Left cardiac atrium (tissue), 4 donors: ENCODE results near the gene DIS3L2. TPM values are rescaled to one million over a fixed set of nuclear protein-coding genes. Genes with fewer than 3 reads are reported as not detected.
A peak's percentile ranks its signal among the peaks of the same experiment; 100 is the strongest.
"Not testable (repeated sequence)": the region's sequence is repeated elsewhere in the genome, so short reads cannot be mapped to it uniquely, and the experiment has no call there.

Experiments used
- ATAC-seq, 2 donors: fragments of 200-7000 bp; cut with Tn5 transposase; one replicate each; pipeline ENCODE4 v1.9.1; 2020; ENCODE audit warnings: mild to moderate bottlenecking in 2 of 2, moderate library complexity in 2 of 2
- DNase-seq: peaks from one replicate; pipeline ENCODE4 v3.0.0-alpha.2; 2020
- intact Hi-C, 2 donors: fragments of 100-400 bp; cut with DNase I; formaldehyde crosslinking; loops; one replicate each; pipeline versions ENCODE4 v1.14.1 to v1.15.1; 2022 to 2023
- total RNA-seq, 2 donors: library from RNA; stranded (reverse); fragmentation: NEBNext Ultra II Directional; extraction: Animal tissue kit (Norgen Biotek cat#: 25700); gene quantifications; one replicate each; pipeline ENCODE4 v1.2.1, GENCODE V29; 2021
- donor health status: DM: no; HTN: yes; CAD: no.
- donor health status: DM: no; HTN: yes; CAD: no; lungs with severe emphysema.
- donor health status: DM: yes; HTN: yes; CAD: no.
- donor health status: Dilated cardiomyopathy.

DIS3L2 gene
- total RNA-seq, 2 donors from 2014 or later: 17.6 to 18.6 TPM

DNA sequence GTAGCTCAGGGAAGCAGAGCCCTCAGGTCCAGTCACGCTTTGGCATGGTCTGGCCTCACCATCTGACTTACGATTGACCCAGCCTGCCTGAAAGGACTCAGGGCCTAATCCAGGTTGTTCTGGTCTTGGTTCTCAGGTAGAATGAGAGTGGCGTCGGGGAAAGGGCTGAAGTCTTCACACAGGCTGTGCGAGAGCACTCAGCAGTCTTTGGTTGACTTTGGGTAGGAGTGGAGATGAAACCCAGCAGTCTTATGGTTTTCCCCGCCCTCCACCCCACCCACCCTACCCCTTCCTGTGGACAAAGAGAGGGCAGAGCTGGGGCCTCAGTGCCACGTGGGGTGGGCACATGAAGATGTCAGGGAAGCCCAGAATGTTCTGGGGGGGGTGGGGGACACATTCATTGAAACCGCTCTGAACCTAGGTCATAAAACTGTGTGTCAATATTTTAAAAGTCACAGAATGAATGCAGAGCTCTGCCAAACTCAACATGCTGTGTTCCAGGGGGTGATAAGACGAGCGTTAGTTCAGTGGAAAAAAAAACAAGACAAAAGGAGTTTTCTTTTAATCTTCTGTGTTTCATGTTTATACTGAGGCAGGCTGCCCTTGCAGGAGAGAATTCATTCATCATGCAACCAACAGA is 358.4 kb downstream of the DIS3L2 start:
- intact Hi-C loops: loop anchor here in 1 of 2 donors (5.0 kb wide), 1 partner anchor 393 kb away; the partner anchor contains the start of gene NPPC
- peak in 1 of 2 donors; percentile 38 for ATAC-seq
- peak; percentile 62 for DNase-seq

DNA sequence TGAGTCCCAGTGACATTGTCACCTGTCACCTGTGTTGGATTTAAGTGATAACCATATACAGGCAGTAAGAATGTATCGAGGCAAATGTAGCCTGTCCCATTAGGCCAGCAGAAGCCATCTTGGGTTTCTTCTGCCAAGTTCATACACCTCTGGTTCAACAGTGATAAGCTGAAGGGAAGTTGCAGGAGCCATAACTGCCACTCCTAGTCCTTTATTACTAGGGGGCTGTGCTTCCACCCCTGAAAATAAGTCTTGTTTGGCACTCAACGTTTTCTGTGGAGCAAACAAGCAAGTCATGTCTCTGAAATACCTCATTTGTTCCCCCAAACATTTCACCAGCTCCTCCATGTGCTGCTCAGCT is 358.9 kb downstream of the DIS3L2 start:
- DNase-seq: no peak
- ATAC-seq: peak in 1 of 2 donors; percentile 9
- intact Hi-C loops: loop anchor here in 1 of 2 donors (5.0 kb wide), 1 partner anchor 393 kb away; the partner anchor contains the start of gene NPPC

GRCh38 chr2:232321156-232321816 is 359.8 kb downstream of the DIS3L2 start:
- ATAC-seq (no peak), DNase-seq (peak; percentile 32)
- intact Hi-C loops: loop anchor here in 1 of 2 donors (5.0 kb wide), 1 partner anchor 394 kb away; the partner anchor contains the start of gene NPPC

DNA sequence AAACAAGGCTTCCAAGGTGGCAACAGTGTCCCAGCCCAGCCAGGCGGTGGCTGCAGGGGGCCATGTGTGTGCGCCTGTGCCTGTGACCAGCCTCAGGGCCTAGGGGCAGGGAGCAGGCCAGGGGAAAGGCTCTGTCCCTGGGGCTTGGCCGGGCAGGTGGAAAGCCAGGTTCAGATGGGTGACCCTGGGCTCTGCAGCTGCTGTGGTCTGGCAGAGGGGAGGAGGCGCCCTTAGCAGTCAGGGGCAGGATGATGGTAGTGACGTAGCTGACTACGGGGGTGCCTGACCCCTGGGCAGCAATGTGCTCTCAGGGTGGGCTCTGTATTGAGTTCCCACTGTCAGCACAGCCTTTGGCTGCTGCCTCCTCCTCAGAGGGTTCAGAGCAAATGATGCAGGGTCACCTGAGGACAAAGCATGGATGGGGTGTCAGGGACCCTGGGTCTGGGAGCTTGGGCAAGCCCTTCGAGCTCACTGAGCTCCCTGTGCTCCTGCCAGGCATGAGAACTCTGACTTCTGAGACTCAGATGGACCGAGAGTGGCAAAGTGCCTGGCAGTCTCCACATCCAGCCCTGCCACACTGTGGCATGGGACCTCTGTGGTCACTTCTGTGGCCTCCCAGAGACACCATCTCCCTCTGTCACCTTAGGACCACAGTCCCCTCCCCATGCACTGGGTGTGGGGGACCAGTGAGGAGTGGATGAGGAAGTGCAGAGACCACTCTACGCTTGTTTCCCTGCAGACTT is 360.5 kb downstream of the DIS3L2 start:
- no peak for ATAC-seq
- peak; percentile 7 for DNase-seq
- intact Hi-C loops: loop anchor here in 1 of 2 donors (5.0 kb wide), 1 partner anchor 395 kb away; the partner anchor contains the start of gene NPPC

- no peak for ATAC-seq
- intact Hi-C loops: loop anchor here in 1 of 2 donors (5.0 kb wide), 1 partner anchor 395 kb away; the partner anchor contains the start of gene NPPC
- DNase-seq: peak; percentile 1
Measured at GRCh38 chr2:232322560-232323327, 361.2 kb downstream of the DIS3L2 start.

DNA sequence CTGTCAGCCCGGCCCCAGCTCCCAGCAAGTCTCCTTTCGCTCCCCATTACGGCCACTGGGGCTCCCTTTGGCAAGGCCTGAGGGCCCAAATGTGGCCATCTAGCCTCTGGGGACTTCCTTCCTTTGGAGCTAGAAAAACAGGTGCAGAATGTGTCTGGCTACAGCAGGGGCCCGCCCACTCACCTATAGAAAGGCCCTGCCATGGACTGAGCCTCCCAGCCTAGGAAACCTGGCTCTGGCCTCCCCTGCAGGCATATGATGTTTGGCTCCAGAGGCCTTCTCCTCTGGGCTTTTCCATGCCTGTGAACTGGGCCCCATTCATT is 361.8 kb downstream of the DIS3L2 start:
- no peak for DNase-seq
- ATAC-seq: no peak
- intact Hi-C loops: loop anchor here in 1 of 2 donors (5.0 kb wide), 1 partner anchor 396 kb away; the partner anchor contains the start of gene NPPC

DNA sequence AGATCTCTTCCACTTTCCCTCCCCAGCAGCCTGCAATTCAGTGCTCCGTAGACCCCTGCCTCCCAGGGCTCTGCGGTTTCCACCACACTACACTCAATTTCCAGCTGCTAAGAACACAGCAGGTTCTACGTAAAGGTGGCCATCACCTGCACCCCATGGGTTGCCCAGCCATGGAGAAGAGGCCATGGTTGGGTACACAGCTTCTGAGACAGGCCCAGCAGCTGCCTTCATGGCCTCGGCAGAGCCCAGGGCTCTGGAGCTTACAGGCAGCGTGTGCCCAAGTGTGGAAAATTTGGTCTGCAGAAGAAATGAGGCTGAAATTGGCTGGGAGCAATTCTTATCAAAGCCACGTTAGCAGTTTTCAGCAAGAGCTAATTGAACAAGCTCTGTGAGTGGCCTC is 362.5 kb downstream of the DIS3L2 start:
- intact Hi-C loops: loop anchor here in 1 of 2 donors (5.0 kb wide), 1 partner anchor 397 kb away; the partner anchor contains the start of gene NPPC
- DNase-seq, ATAC-seq: not testable (repeated sequence)

DNA sequence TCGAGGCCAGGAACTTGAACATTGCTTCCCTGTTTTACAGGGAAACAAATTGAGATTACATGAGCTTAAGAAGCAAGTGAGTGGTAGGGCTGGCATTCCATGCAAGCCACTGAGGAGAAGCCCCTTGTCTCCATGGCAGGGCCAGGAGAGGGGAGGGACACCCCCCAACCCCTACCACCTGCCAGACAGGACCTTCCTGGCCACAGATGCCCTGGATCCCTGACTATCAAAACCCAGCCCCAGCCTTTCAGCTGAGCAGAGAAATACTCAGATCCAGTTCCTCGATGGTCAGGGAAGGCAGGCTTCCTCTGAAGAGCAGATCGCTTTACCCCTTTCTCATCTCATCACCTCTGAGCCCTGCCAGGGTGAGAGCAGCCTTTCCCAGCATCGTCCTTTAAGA is 363.3 kb downstream of the DIS3L2 start:
- intact Hi-C loops: loop anchor here (5.0 kb wide), 1 partner anchor 397 kb away; the partner anchor contains the start of gene NPPC (in 2 of the 2)
- DNase-seq: no peak
- no peak for ATAC-seq

DNA sequence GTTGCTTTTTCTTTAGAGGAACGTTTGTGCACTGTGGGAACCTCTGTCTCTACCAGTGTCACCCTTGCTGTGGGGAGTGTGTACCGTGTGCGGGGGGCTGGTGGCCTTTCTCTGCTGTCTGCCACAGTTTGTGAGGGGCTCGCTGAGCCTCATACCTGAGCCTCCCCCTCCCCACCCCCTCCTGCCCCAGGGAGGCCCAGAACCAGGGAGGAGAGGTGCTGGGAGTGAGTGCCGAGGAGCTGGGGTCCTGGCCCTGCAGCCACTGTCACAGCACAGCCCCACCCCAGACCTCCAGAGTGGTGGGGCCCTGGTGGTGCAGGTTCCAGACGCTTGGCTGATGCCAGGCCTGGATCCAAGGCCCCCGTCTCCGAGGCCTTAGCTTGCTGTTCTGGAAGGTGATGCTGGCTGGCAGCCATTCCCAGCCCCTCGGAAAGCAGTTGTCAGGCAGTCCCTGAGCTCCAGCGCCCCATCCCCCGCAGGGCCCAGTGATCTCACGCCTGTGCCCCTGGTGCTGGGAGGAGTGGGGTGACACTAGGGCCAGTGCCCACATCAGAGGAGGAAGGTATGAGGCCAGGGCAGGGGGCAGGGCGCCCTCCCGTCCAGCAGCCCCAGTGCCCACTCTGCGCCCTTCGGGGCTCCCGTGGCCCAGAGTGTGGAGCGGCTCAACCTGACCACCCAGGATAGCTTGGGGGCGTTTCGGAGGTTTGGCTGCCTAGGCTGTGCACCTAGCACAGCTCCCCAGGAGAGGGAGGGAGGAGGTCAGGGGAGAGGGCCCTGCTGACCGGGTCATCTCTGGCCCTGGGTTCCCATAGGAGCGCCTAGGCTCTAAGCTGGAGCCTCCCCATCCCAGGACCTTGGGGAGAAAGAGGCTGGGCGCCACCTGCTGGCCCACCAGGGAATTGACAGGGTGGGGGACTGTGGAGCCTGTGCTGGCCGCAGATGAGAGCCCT is 364.1 kb downstream of the DIS3L2 start:
- peak; percentile 78 to 81 for ATAC-seq

GRCh38 chr2:232326274-232327104 is 365.0 kb downstream of the DIS3L2 start:
- intact Hi-C loops: loop anchor here in 1 of 2 donors (2.0 to 5.0 kb wide), 2 partner anchors 399 to 420 kb away; partner anchors contain the start of gene NPPC
- not testable (repeated sequence) for DNase-seq, ATAC-seq

More for the DNA sequence above, 364.1 kb downstream of the DIS3L2 start:
- intact Hi-C loops: loop anchor here in 1 of 2 donors (2.0 to 5.0 kb wide), 2 partner anchors 398 to 419 kb away; partner anchors contain the start of gene NPPC
- DNase-seq: peak; percentile 65

DNA sequence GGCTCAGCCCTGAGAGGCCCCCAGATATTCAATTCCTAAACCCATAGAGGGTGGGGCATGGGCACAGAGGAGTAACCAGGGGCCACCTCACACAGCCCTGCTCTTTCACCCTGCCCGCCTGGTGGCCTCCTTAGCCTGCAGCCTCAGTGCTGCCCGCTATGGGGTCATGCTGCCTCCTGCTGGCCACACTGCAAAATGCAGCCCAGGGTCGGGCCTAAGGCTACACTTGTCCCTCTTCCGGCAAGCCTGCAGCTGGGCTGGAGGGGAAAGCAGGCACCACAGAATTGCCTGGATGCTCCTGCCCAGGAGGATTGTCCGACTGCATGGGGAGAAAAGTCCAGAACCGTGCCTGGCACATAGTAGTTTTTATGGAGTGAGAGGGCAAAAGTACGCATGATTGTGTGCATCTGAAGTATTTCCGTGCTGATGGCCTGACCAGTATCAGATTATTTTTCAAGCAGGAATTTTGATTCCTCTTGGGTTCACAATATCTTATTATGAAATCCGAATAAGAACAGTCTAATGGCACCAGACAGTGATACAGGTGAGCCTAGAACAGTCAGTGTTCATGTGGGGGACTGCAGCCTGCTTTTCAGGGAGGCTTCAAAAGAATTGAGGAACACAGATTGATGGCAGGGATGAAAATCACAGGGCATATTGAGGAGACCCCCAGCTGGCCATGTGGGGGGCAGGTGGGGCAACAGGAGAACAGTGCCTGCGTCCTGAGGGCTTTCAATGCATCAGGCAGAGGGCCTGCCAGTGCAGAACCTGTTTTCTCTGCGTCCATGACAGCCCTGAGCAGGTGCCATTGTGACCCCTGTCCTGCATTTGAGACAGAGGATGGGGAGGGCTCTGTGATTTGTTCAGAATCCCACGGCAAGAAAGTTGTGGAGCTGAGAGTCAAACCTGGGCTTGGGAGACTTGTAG is 365.9 kb downstream of the DIS3L2 start:
- intact Hi-C loops: loop anchor here in 1 of 2 donors (2.0 to 5.0 kb wide), 2 partner anchors 400 to 421 kb away; partner anchors contain the start of gene NPPC
- ATAC-seq: peak; percentile 60 to 64
- DNase-seq: peak; percentile 71

DNA sequence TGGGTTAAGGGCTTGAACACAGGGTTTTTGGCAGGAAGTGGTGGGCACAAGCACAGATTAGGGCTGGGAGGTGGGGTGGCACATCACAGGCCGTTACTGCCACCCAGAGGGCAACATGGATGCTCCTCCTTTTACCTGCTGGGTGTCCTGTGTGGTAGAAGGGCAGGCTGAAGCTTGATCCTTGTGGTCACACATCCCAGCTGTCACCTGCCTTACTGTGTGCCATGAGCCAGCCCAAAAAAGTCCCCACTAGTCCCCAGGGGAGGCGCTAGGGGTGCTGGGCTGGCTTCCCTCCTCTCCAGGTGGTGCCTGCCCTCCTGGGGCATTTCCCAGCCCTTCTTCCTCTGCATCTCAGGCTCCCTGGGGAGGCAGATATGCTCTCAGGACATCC is 366.5 kb downstream of the DIS3L2 start:
- no peak for ATAC-seq
- intact Hi-C loops: loop anchor here in 1 of 2 donors (5.0 kb wide), 1 partner anchor 401 kb away; the partner anchor contains the start of gene NPPC
- DNase-seq: peak; percentile 7

DNA sequence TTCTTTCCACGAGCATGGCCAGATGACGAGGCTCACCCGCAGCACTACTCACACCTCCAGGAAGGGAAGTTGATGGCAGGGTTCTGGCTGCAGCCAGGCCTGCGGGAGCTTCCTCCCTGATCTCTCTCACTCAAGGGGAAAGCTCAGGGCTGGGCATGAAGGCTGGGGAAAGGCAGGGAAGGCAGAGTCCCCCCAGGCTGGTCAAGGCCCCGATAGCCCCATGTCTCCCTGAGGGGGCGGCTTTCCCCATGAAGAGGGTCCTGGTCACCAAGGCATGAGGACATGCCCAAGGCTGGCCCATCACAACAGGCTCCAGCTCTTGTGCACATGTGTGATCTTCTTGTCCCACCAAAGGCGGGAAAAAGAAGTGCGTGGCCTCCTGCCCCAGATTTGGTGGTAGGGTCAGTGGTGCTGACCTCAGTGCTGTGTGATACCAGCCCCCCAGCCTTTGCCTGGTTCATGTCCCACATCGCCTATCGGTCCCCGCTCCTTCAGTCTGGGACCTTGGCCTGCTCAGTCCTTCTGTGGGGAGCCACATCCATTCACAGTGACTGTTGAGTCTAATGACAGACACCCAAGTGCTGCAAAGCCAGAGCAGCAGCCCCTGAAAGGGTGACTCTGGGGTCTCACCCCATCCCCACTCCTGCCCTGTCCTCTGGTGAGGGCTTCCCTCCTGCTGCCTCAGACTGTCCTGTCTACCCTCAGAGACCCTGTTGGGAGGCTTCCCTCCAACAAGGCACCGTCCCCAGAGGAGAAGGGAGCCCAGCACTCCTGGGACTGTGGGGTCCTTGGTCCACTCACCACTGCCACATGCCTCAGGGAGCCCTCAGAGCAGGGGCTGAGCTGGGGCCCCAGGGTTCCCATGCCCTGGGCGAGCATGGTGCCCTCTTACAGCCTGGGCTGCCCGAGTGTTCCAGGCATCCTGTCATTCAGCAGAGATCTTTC is 367.3 kb downstream of the DIS3L2 start:
- intact Hi-C loops: loop anchor here in 1 of 2 donors (5.0 kb wide), 1 partner anchor 401 kb away; the partner anchor contains the start of gene NPPC
- ATAC-seq: no peak
- DNase-seq: peak; percentile 10

DNA sequence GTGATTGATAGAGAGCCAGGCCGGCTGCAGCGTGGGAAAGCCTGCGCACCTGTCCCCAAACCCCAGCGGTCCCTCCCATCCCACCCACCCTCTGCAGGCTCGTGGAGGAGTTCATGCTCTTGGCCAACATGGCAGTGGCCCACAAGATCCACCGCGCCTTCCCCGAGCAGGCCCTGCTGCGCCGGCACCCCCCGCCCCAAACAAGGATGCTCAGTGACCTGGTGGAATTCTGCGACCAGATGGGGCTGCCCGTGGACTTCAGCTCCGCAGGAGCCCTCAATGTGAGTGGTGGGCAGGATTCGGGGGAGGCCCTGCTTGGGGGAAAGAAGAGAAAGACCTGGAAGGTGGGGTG is 368.2 kb downstream of the DIS3L2 start:
- DNase-seq: peak; percentile 8
- intact Hi-C loops: loop anchor here in 1 of 2 donors (5.0 kb wide), 1 partner anchor 402 kb away; the partner anchor contains the start of gene NPPC
- no peak for ATAC-seq
